GM23338 (cell line): ENCODE data around the gene TPO. TPM values are rescaled to one million over a fixed set of nuclear protein-coding genes. Genes with fewer than 3 reads are reported as not detected.

Source experiments
- ATAC-seq: fragments of 200-7000 bp; cut with Tn5 transposase; 3 replicates; pipeline ENCODE4 v1.9.1; 2020
- DNase-seq: peaks from one replicate; pipeline ENCODE4 v3.0.0-alpha.2; 2015; ENCODE audit warnings: low spot score
- H2AFZ ChIP-seq: fragments of 200-600 bp; sonication (generic); 2 replicates; pipeline ENCODE4 v1.8.0; 2016; ENCODE audit warnings: antibody characterized with exemption, mild to moderate bottlenecking, moderate library complexity
- H3F3A ChIP-seq: fragments of 200-600 bp; sonication (generic); replicated peaks from 2 replicates; pipeline ENCODE4 v1.8.0; 2017; ENCODE audit warnings: antibody characterized with exemption, mixed run types, low read depth
- H3K27ac ChIP-seq: fragments of 200-600 bp; sonication (generic); 2 replicates; pipeline ENCODE4 v1.6.1; 2016; ENCODE audit warnings: low read depth
- H3K27me3 ChIP-seq: fragments of 200-600 bp; sonication (generic); 2 replicates; pipeline ENCODE4 v1.8.0; 2016; ENCODE audit warnings: mild to moderate bottlenecking, mixed run types, moderate library complexity; ENCODE audit not compliant: insufficient read depth
- H3K36me3 ChIP-seq: fragments of 200-600 bp; sonication (generic); 2 replicates; pipeline ENCODE4 v1.8.0; 2016; ENCODE audit warnings: mild to moderate bottlenecking; ENCODE audit not compliant: insufficient read depth
- H3K4me1 ChIP-seq: fragments of 200-600 bp; sonication (generic); 2 replicates; pipeline ENCODE4 v1.8.0; 2016; ENCODE audit warnings: mild to moderate bottlenecking, moderate library complexity; ENCODE audit not compliant: insufficient read depth
- H3K4me2 ChIP-seq: fragments of 200-600 bp; sonication (generic); 2 replicates; pipeline ENCODE4 v1.7.1; 2017; ENCODE audit warnings: mixed run types
- H3K4me3 ChIP-seq: fragments of 200-600 bp; sonication (generic); 2 replicates; pipeline ENCODE4 v1.6.1; 2016; ENCODE audit warnings: mixed run types
- H3K79me2 ChIP-seq: fragments of 200-600 bp; sonication (generic); replicated peaks from 2 replicates; pipeline ENCODE4 v1.8.0; 2017; ENCODE audit warnings: mild to moderate bottlenecking; ENCODE audit not compliant: insufficient read depth
- H3K9me2 ChIP-seq: fragments of 200-600 bp; sonication (generic); 2 replicates; pipeline ENCODE4 v1.8.0; 2017; ENCODE audit not compliant: insufficient read depth
- H4K20me1 ChIP-seq: fragments of 200-600 bp; sonication (generic); replicated peaks from 2 replicates; pipeline ENCODE4 v1.8.0; 2017; ENCODE audit warnings: mild to moderate bottlenecking; ENCODE audit not compliant: insufficient read depth
- H3K27ac Mint-ChIP-seq: 2 replicates; pipeline ENCODE4 v1.8.0; 2020; ENCODE audit warnings: inconsistent platforms, mild to moderate bottlenecking, moderate library complexity, mixed read lengths
- H3K27me3 Mint-ChIP-seq: 3 replicates; pipeline ENCODE4 v1.8.0; 2022; ENCODE audit warnings: low read depth, mild to moderate bottlenecking, moderate library complexity, mixed read lengths, inconsistent platforms; ENCODE audit not compliant: insufficient read depth, poor library complexity
- H3K36me3 Mint-ChIP-seq: 3 replicates; pipeline ENCODE4 v1.8.0; 2021; ENCODE audit warnings: low read depth, mild to moderate bottlenecking, inconsistent platforms, moderate library complexity, mixed read lengths
- H3K4me1 Mint-ChIP-seq: 3 replicates; pipeline ENCODE4 v1.8.0; 2020; ENCODE audit warnings: mild to moderate bottlenecking, inconsistent platforms, mixed read lengths
- H3K4me3 Mint-ChIP-seq: 3 replicates; pipeline ENCODE4 v1.8.0; 2021; ENCODE audit warnings: moderate library complexity, mild to moderate bottlenecking, inconsistent platforms, mixed read lengths
- H3K9me3 Mint-ChIP-seq: 3 replicates; pipeline ENCODE4 v1.8.0; 2020; ENCODE audit warnings: moderate library complexity, mild to moderate bottlenecking, inconsistent platforms, mixed read lengths
- CREB1 ChIP-seq: fragments of 250-450 bp; sonication (Bioruptor Pico); IDR thresholded peaks from 2 replicates; pipeline ENCODE4 v1.5.0; 2020; ENCODE audit warnings: low read depth, mild to moderate bottlenecking, moderate library complexity
- EZH2 ChIP-seq: fragments of 200-600 bp; sonication (generic); IDR thresholded peaks from one replicate; pipeline ENCODE4 v1.8.0; 2017; ENCODE audit warnings: antibody characterized with exemption, mild to moderate bottlenecking, low read depth; ENCODE audit not compliant: unreplicated experiment
- EZH2phosphoT487 ChIP-seq: fragments of 200-600 bp; sonication (generic); IDR thresholded peaks from one replicate; pipeline ENCODE4 v1.8.1; 2018; ENCODE audit warnings: antibody characterized with exemption; ENCODE audit not compliant: unreplicated experiment
- JUNB ChIP-seq: IDR thresholded peaks from one replicate; pipeline ENCODE4 v1.6.1; 2016; ENCODE audit warnings: antibody characterized with exemption; ENCODE audit not compliant: unreplicated experiment
- POLR2AphosphoS5 ChIP-seq: IDR thresholded peaks from 2 replicates; pipeline ENCODE4 v1.6.1; 2016; ENCODE audit warnings: antibody characterized with exemption, low read depth
- STAT1 ChIP-seq: IDR thresholded peaks from one replicate; pipeline ENCODE4 v1.6.1; 2016; ENCODE audit warnings: antibody characterized with exemption; ENCODE audit not compliant: unreplicated experiment
- ZNF114 ChIP-seq: fragments of 250-450 bp; sonication (Bioruptor Pico); IDR thresholded peaks from 2 replicates; pipeline ENCODE4 v1.5.0; 2020; ENCODE audit warnings: mild to moderate bottlenecking, moderate library complexity
- ZNF331 ChIP-seq: fragments of 250-450 bp; sonication (Bioruptor Pico); IDR thresholded peaks from 2 replicates; pipeline ENCODE4 v1.5.0; 2020; ENCODE audit warnings: low read depth, mild to moderate bottlenecking, moderate library complexity
- polyA plus RNA-seq: library from polyadenylated mRNA; unstranded; fragments of >200 nt; fragmentation: Nextera tagmentation; extraction: Ambion mirVana; gene quantifications from 2 replicates; pipeline ENCODE4 v1.2.1, GENCODE V29; 2016
- total RNA-seq: library from RNA; depleted of rRNA; stranded (reverse); fragments of >200 nt; shearing (Covaris generic); gene quantifications from 2 replicates; pipeline ENCODE4 v1.2.3, GENCODE V29; 2014
- TF ChIP-seq, protein P1 (sequence below): IDR thresholded peaks from 2 replicates; pipeline ENCODE4 v1.6.1; 2016; ENCODE audit warnings: antibody characterized with exemption
- TF ChIP-seq, protein P2 (sequence below): fragments of 250-450 bp; sonication (Bioruptor Pico); IDR thresholded peaks from 2 replicates; pipeline ENCODE4 v1.5.0; 2020; ENCODE audit warnings: mild to moderate bottlenecking, moderate library complexity
- TF ChIP-seq, protein P3 (sequence below): IDR thresholded peaks from one replicate; pipeline ENCODE4 v1.6.1; 2018; ENCODE audit warnings: antibody characterized with exemption; ENCODE audit not compliant: unreplicated experiment

TPO gene
- total and polyA plus RNA-seq, 2 experiments from 2014 or later, result 0.74 TPM; not detected in 1

DNA sequence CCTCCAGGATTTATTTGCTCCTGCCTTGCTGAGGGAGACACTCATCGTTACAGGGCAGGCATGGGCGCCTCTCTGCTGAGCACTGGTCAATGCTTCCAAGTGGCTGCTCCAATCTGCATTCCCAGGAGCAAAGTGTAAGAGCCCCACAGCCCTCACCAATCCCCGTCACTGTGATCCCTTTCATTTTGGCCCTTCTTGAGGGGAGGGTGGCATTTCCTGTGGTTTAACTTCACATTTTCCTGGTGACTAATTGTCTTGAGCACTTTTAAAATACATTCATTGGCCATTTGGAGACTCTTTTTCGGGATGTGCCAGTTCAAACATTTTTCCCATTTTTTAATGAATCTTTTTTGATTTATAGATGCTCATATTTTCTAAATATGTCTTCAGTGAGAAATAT lies 33.0 kb downstream of the TPO start:
- ATAC-seq (no peak), DNase-seq (no peak)
- Histone ChIP-seq H3K4me2 (no peak overlapping the region), H3K36me3 (no peaks in the 10 kb centered on the region), H2AFZ (no peak overlapping the region), H3K4me1 (no peaks in the 10 kb centered on the region), H3K27ac (no peak overlapping the region), H3K27me3 (no peaks in the 10 kb centered on the region), H3K79me2 (no peaks in the 10 kb centered on the region), H3K9me2 (no peaks in the 10 kb centered on the region), H3K4me3 (no peak overlapping the region), H3F3A (no peaks in the 10 kb centered on the region), H4K20me1 (no peaks in the 10 kb centered on the region)
- H3K27ac Mint-ChIP-seq, result no peak overlapping the region
- TF ChIP-seq, protein P1, sequence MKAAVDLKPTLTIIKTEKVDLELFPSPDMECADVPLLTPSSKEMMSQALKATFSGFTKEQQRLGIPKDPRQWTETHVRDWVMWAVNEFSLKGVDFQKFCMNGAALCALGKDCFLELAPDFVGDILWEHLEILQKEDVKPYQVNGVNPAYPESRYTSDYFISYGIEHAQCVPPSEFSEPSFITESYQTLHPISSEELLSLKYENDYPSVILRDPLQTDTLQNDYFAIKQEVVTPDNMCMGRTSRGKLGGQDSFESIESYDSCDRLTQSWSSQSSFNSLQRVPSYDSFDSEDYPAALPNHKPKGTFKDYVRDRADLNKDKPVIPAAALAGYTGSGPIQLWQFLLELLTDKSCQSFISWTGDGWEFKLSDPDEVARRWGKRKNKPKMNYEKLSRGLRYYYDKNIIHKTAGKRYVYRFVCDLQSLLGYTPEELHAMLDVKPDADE, result no peak
- TF ChIP-seq, protein P2, sequence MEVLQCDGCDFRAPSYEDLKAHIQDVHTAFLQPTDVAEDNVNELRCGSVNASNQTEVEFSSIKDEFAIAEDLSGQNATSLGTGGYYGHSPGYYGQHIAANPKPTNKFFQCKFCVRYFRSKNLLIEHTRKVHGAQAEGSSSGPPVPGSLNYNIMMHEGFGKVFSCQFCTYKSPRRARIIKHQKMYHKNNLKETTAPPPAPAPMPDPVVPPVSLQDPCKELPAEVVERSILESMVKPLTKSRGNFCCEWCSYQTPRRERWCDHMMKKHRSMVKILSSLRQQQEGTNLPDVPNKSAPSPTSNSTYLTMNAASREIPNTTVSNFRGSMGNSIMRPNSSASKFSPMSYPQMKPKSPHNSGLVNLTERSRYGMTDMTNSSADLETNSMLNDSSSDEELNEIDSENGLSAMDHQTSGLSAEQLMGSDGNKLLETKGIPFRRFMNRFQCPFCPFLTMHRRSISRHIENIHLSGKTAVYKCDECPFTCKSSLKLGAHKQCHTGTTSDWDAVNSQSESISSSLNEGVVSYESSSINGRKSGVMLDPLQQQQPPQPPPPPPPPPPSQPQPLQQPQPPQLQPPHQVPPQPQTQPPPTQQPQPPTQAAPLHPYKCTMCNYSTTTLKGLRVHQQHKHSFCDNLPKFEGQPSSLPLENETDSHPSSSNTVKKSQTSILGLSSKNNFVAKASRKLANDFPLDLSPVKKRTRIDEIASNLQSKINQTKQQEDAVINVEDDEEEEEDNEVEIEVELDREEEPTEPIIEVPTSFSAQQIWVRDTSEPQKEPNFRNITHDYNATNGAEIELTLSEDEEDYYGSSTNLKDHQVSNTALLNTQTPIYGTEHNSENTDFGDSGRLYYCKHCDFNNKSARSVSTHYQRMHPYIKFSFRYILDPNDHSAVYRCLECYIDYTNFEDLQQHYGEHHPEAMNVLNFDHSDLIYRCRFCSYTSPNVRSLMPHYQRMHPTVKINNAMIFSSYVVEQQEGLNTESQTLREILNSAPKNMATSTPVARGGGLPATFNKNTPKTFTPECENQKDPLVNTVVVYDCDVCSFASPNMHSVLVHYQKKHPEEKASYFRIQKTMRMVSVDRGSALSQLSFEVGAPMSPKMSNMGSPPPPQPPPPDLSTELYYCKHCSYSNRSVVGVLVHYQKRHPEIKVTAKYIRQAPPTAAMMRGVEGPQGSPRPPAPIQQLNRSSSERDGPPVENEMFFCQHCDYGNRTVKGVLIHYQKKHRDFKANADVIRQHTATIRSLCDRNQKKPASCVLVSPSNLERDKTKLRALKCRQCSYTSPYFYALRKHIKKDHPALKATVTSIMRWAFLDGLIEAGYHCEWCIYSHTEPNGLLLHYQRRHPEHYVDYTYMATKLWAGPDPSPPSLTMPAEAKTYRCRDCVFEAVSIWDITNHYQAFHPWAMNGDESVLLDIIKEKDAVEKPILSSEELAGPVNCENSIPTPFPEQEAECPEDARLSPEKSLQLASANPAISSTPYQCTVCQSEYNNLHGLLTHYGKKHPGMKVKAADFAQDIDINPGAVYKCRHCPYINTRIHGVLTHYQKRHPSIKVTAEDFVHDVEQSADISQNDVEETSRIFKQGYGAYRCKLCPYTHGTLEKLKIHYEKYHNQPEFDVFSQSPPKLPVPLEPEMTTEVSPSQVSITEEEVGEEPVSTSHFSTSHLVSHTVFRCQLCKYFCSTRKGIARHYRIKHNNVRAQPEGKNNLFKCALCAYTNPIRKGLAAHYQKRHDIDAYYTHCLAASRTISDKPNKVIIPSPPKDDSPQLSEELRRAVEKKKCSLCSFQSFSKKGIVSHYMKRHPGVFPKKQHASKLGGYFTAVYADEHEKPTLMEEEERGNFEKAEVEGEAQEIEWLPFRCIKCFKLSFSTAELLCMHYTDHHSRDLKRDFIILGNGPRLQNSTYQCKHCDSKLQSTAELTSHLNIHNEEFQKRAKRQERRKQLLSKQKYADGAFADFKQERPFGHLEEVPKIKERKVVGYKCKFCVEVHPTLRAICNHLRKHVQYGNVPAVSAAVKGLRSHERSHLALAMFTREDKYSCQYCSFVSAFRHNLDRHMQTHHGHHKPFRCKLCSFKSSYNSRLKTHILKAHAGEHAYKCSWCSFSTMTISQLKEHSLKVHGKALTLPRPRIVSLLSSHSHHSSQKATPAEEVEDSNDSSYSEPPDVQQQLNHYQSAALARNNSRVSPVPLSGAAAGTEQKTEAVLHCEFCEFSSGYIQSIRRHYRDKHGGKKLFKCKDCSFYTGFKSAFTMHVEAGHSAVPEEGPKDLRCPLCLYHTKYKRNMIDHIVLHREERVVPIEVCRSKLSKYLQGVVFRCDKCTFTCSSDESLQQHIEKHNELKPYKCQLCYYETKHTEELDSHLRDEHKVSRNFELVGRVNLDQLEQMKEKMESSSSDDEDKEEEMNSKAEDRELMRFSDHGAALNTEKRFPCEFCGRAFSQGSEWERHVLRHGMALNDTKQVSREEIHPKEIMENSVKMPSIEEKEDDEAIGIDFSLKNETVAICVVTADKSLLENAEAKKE (CRISPR knock-in tag), result no peak
- TF ChIP-seq EZH2, result no peak
- no peak overlapping the region for H3K4me3 Mint-ChIP-seq
- H3K27me3 Mint-ChIP-seq, result peaks cover 3% of the 10 kb centered on the region
- H3K4me1 Mint-ChIP-seq, result no peaks in the 10 kb centered on the region; the same call in 2 of the 3 replicates
- peaks cover 14% of the 10 kb centered on the region for H3K9me3 Mint-ChIP-seq
- no peaks in the 10 kb centered on the region for H3K36me3 Mint-ChIP-seq

DNA sequence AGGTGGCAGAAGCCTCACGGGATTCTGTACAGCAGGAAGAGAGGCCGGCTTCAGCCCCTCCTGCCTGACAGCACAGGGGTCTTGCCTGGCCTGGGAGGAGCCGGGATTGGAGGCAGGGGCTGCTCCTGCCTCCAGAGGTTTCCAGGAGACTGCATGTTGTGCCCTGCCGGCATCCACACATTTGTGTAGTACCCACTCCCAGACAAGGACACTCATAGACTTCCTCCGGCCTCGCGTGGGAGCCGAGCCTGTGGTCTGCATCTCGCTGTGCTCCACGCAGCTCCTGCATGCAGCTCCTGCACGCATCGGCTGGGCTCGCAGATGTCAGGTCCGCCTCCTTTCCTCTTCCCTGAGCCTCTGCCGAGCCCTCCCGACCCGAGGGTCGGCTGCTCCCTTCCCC lies 34.7 kb downstream of the TPO start:
- Histone ChIP-seq H3K4me3 (no peak overlapping the region), H3K4me2 (no peak overlapping the region), H3K79me2 (no peaks in the 10 kb centered on the region), H4K20me1 (no peaks in the 10 kb centered on the region), H3K4me1 (no peaks in the 10 kb centered on the region), H3F3A (no peaks in the 10 kb centered on the region), H3K36me3 (no peaks in the 10 kb centered on the region), H2AFZ (no peak overlapping the region), H3K27me3 (no peaks in the 10 kb centered on the region), H3K27ac (no peak overlapping the region), H3K9me2 (no peaks in the 10 kb centered on the region)
- Mint-ChIP-seq H3K4me3 (no peak overlapping the region), H3K27me3 (peaks cover 3% of the 10 kb centered on the region), H3K27ac (no peak overlapping the region), H3K36me3 (no peaks in the 10 kb centered on the region), H3K4me1 (no peaks in the 10 kb centered on the region; the same call in 2 of the 3 replicates), H3K9me3 (peaks cover 3% of the 10 kb centered on the region)
- ATAC-seq (peak; percentile 35; the same call in 2 of the 3 replicates), DNase-seq (no peak)
- TF ChIP-seq POLR2AphosphoS5, result no peak
- no peak for TF ChIP-seq STAT1
- no peak for TF ChIP-seq ZNF331
- TF ChIP-seq JUNB, result no peak
- TF ChIP-seq, protein P3, sequence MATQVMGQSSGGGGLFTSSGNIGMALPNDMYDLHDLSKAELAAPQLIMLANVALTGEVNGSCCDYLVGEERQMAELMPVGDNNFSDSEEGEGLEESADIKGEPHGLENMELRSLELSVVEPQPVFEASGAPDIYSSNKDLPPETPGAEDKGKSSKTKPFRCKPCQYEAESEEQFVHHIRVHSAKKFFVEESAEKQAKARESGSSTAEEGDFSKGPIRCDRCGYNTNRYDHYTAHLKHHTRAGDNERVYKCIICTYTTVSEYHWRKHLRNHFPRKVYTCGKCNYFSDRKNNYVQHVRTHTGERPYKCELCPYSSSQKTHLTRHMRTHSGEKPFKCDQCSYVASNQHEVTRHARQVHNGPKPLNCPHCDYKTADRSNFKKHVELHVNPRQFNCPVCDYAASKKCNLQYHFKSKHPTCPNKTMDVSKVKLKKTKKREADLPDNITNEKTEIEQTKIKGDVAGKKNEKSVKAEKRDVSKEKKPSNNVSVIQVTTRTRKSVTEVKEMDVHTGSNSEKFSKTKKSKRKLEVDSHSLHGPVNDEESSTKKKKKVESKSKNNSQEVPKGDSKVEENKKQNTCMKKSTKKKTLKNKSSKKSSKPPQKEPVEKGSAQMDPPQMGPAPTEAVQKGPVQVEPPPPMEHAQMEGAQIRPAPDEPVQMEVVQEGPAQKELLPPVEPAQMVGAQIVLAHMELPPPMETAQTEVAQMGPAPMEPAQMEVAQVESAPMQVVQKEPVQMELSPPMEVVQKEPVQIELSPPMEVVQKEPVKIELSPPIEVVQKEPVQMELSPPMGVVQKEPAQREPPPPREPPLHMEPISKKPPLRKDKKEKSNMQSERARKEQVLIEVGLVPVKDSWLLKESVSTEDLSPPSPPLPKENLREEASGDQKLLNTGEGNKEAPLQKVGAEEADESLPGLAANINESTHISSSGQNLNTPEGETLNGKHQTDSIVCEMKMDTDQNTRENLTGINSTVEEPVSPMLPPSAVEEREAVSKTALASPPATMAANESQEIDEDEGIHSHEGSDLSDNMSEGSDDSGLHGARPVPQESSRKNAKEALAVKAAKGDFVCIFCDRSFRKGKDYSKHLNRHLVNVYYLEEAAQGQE, result no peak
- no peak for TF ChIP-seq EZH2
- no peak for TF ChIP-seq EZH2phosphoT487
- TF ChIP-seq CREB1, result no peak
- no peak for TF ChIP-seq ZNF114 (CRISPR knock-in tag)
